GM12878 (cell line): ENCODE data around the gene YBEY.

Source experiments
- CHD4 ChIP-seq: fragments of 200-600 bp; sonication (generic); IDR thresholded peaks from 2 replicates; pipeline ENCODE4 v1.6.1; 2016; ENCODE audit warnings: mild to moderate bottlenecking
- EP300 ChIP-seq, 2 experiments: fragments of 150-350 bp in 1 of 2; IDR thresholded peaks; 2 replicates each; pipeline ENCODE4 v1.6.1; 2011 to 2012; ENCODE audit warnings: low read depth in 2 of 2, low read length in 2 of 2, borderline replicate concordance in 1 of 2, improper control_type of control experiment in 1 of 2, inconsistent platforms in 1 of 2; ENCODE audit not compliant: control insufficient read depth in 1 of 2
- KAT2A ChIP-seq: conservative IDR thresholded peaks from 2 replicates; pipeline ENCODE4 v1.6.1; 2011; ENCODE audit warnings: low read depth, low read length; ENCODE audit not compliant: control insufficient read depth
- NKRF ChIP-seq: fragments of 450-650 bp; conservative IDR thresholded peaks from 2 replicates; pipeline ENCODE4 v1.6.1; 2017; ENCODE audit warnings: mild to moderate bottlenecking, moderate library complexity
- POLR2A ChIP-seq: IDR thresholded peaks from 2 replicates; pipeline ENCODE4 v1.6.1; 2011; ENCODE audit warnings: low read depth, mild to moderate bottlenecking, low read length
- SPI1 ChIP-seq: IDR thresholded peaks from 2 replicates; pipeline ENCODE4 v1.6.1; 2011; ENCODE audit warnings: low read depth, mild to moderate bottlenecking, low read length, moderate library complexity, borderline replicate concordance; ENCODE audit not compliant: insufficient read depth
- TAF1 ChIP-seq: IDR thresholded peaks from 2 replicates; pipeline ENCODE4 v1.6.1; 2011; ENCODE audit warnings: mild to moderate bottlenecking, low read depth, low read length, borderline replicate concordance
- TCF7 ChIP-seq: IDR thresholded peaks from 2 replicates; pipeline ENCODE4 v1.6.1; 2014; ENCODE audit warnings: antibody characterized with exemption, borderline replicate concordance
- TF ChIP-seq, protein P1 (sequence below), 3 experiments: IDR thresholded peaks in 2 of 3; conservative IDR thresholded peaks in 1 of 3; 2 replicates each; pipeline ENCODE4 v1.5.1; 2011; ENCODE audit warnings: low read depth in 3 of 3, low read length in 3 of 3, mild to moderate bottlenecking in 3 of 3, control low read depth in 2 of 3, moderate library complexity in 2 of 3, inconsistent platforms in 1 of 3, mixed read lengths in 1 of 3; ENCODE audit not compliant: control insufficient read depth in 2 of 3, insufficient read depth in 1 of 3; ENCODE audit errors: extremely low read depth in 1 of 3
- TF ChIP-seq, protein P2 (sequence below): IDR thresholded peaks from 2 replicates; pipeline ENCODE4 v1.6.1; 2011; ENCODE audit warnings: borderline replicate concordance, low read depth, mild to moderate bottlenecking, moderate library complexity, mixed read lengths, low read length; ENCODE audit not compliant: insufficient read depth; ENCODE audit errors: extremely low read length

DNA sequence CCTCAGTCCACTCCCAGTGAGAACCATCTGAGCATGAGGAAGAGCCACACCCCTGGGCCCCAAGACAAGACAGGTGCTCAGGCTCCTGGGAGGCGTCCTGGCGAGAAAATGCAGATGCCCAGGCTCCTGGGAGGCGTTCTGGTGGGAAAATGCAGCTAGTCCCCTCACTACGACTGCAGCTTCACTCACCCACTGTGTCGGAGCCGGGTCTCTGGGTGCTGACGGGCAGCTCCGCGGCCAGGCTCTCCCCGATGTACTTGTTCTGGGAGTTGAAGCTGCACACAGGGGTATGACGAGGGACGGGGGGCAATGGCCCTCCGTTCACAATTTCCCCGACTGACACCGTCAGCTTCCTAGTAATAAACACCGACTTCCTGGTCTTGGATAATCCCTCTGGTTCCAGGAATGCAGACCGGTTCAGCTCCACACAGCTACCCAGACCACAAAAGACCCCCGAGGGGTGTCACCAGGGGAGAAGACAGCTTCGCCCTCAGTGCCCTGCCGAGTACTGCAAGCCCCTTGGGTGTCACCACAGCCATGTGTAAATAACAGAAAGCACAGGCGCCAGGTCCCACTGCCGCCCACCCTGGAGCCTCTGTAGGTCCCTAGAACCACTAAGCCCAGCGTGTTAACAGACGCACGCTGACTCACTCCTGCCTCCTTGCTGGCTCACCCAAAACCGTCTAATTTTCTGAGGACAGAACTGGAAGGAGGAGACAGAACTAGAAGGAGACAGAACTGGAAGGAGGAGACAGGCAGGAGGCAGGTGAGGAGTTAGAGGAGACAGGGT, 20.2 kb upstream of the YBEY start:
- TF ChIP-seq TAF1 (no peak), SPI1 (no peak), CHD4 (no peak), KAT2A (no peak), TCF7 (no peak), POLR2A (no peak), EP300 (IDR thresholded peaks at IDR 0.05; ENCODE audit: borderline replicate concordance in 1 of 2, control insufficient read depth in 1 of 2, low read depth in 2 of 2, low read length in 2 of 2) (no peak), NKRF (no peak)
- TF ChIP-seq, protein P1, sequence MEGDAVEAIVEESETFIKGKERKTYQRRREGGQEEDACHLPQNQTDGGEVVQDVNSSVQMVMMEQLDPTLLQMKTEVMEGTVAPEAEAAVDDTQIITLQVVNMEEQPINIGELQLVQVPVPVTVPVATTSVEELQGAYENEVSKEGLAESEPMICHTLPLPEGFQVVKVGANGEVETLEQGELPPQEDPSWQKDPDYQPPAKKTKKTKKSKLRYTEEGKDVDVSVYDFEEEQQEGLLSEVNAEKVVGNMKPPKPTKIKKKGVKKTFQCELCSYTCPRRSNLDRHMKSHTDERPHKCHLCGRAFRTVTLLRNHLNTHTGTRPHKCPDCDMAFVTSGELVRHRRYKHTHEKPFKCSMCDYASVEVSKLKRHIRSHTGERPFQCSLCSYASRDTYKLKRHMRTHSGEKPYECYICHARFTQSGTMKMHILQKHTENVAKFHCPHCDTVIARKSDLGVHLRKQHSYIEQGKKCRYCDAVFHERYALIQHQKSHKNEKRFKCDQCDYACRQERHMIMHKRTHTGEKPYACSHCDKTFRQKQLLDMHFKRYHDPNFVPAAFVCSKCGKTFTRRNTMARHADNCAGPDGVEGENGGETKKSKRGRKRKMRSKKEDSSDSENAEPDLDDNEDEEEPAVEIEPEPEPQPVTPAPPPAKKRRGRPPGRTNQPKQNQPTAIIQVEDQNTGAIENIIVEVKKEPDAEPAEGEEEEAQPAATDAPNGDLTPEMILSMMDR (IDR thresholded peaks at IDR 0.05 in 2 of 3, conservative IDR thresholded peaks at IDR 0.05 in 1 of 3; ENCODE audit: control insufficient read depth in 2 of 3, extremely low read depth in 1 of 3, insufficient read depth in 1 of 3, low read depth in 3 of 3, low read length in 3 of 3), result no peak
- TF ChIP-seq, protein P2, sequence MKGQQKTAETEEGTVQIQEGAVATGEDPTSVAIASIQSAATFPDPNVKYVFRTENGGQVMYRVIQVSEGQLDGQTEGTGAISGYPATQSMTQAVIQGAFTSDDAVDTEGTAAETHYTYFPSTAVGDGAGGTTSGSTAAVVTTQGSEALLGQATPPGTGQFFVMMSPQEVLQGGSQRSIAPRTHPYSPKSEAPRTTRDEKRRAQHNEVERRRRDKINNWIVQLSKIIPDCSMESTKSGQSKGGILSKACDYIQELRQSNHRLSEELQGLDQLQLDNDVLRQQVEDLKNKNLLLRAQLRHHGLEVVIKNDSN, result no peak
